HepG2 (cell line): ENCODE data around the gene CHD2. TPM values are rescaled to one million over a fixed set of nuclear protein-coding genes. Genes with fewer than 3 reads are reported as not detected.

ENCODE experiments used
- ATAC-seq: fragments of 200-7000 bp; cut with Tn5 transposase; 3 replicates; pipeline ENCODE4 v1.9.1; 2020; ENCODE audit warnings: mild to moderate bottlenecking, moderate library complexity
- BruUV-seq: library from RNA; stranded (reverse); fragments of 400-500 nt; replicated peaks from 2 replicates; lab custom pipeline; 2021; lab: Mats Ljungman, UMichigan
- CTCF ChIA-PET: fragments of 300-600 bp; formaldehyde crosslinking; extraction: SDS; loops from one replicate; lab custom pipeline; 2021; ENCODE audit warnings: low total read pairs, inconsistent platforms, low intra/inter-chr PET ratio; lab: Yijun Ruan, JAX
- POLR2A ChIA-PET: fragments of 350-600 bp; sonication (Branson Sonifier 250); formaldehyde crosslinking; loops from one replicate; lab custom pipeline; 2020; ENCODE audit warnings: antibody characterized with exemption, inconsistent platforms; lab: Yijun Ruan, JAX
- DNase-seq: peaks from one replicate; pipeline ENCODE4 v3.0.0-alpha.2; 2015; ENCODE audit warnings: low spot score
- FAIRE-seq: peaks from 3 replicates; lab custom pipeline; 2011; peaks lifted over from hg19 to GRCh38; lab: Jason Lieb, UNC
- H2AFZ ChIP-seq: one replicate; pipeline ENCODE4 v1.6.1; 2011; ENCODE audit warnings: low read length, inconsistent platforms
- H3K27ac ChIP-seq: fragments of 300-600 bp; 3 replicates; pipeline ENCODE4 v1.8.0; 2011; ENCODE audit warnings: mixed run types, mild to moderate bottlenecking, mixed read lengths, low read length, inconsistent platforms; ENCODE audit not compliant: insufficient read depth; ENCODE audit errors: extremely low read length
- H3K27me3 ChIP-seq, 2 experiments: fragments of 200-600 bp in 1 of 2; 2 replicates in 1 of 2; 3 replicates in 1 of 2; pipeline versions ENCODE4 v1.6.0 to v1.8.0; 2011; ENCODE audit warnings: low read length in 2 of 2, mild to moderate bottlenecking in 2 of 2, moderate library complexity in 2 of 2, inconsistent platforms in 1 of 2; ENCODE audit not compliant: insufficient read depth in 2 of 2, control insufficient read depth in 1 of 2
- H3K36me3 ChIP-seq, 2 experiments: fragments of 200-600 bp in 1 of 2; replicated peaks in 1 of 2; 2 replicates in 1 of 2; 3 replicates in 1 of 2; pipeline versions ENCODE4 v1.5.1 to v1.8.0; 2011; ENCODE audit warnings: low read length in 2 of 2, inconsistent platforms in 1 of 2; ENCODE audit not compliant: insufficient read depth in 2 of 2, control insufficient read depth in 1 of 2
- H3K4me1 ChIP-seq: 2 replicates; pipeline ENCODE4 v1.5.1; 2012; ENCODE audit warnings: low read length, inconsistent platforms; ENCODE audit not compliant: insufficient read depth
- H3K4me2 ChIP-seq: 2 replicates; pipeline ENCODE4 v1.6.0; 2011; ENCODE audit warnings: low read depth, low read length, inconsistent platforms
- H3K4me3 ChIP-seq, 3 experiments: fragments of 200-600 bp in 1 of 3; sonication (generic), shearing (Covaris generic) in 1 of 3; replicated peaks in 1 of 3; 2 replicates each; pipeline ENCODE4 v1.5.1; 2011 to 2016; ENCODE audit warnings: low read length in 3 of 3, inconsistent platforms in 2 of 3, low read depth in 2 of 3, mild to moderate bottlenecking in 2 of 3, control low read depth in 1 of 3, mixed read lengths in 1 of 3; ENCODE audit not compliant: insufficient read depth in 1 of 3
- H3K79me2 ChIP-seq: one replicate; pipeline ENCODE4 v1.6.1; 2011; ENCODE audit warnings: low read length, inconsistent platforms; ENCODE audit not compliant: insufficient read depth
- H3K9ac ChIP-seq: 2 replicates; pipeline ENCODE4 v1.6.0; 2011; ENCODE audit warnings: mild to moderate bottlenecking, low read depth, low read length, inconsistent platforms; ENCODE audit not compliant: insufficient read depth
- H3K9me3 ChIP-seq: 2 replicates; pipeline ENCODE4 v1.5.1; 2012; ENCODE audit warnings: mild to moderate bottlenecking, low read length
- H4K20me1 ChIP-seq: 2 replicates; pipeline ENCODE4 v1.6.0; 2011; ENCODE audit warnings: inconsistent platforms, mild to moderate bottlenecking, low read length, moderate library complexity; ENCODE audit not compliant: insufficient read depth
- GTF2F1 ChIP-seq: fragments of 150-350 bp; IDR thresholded peaks from 2 replicates; pipeline ENCODE4 v1.6.1; 2014; ENCODE audit warnings: low read length
- HIC2 ChIP-seq: sonication (generic); formaldehyde crosslinking; IDR thresholded peaks from 2 replicates; pipeline ENCODE4 v1.9.0; 2022; ENCODE audit warnings: low read depth, missing genetic modification reagents
- HMGXB3 ChIP-seq: sonication (generic); formaldehyde crosslinking; IDR thresholded peaks from 2 replicates; pipeline ENCODE4 v1.4.0; 2020; ENCODE audit warnings: missing genetic modification reagents, borderline replicate concordance
- NR1H2 ChIP-seq: sonication (generic); formaldehyde crosslinking; IDR thresholded peaks from 2 replicates; pipeline ENCODE4 v1.8.1; 2022; ENCODE audit warnings: low read depth, missing genetic modification reagents, borderline replicate concordance
- ZFP90 ChIP-seq: sonication (generic); formaldehyde crosslinking; IDR thresholded peaks from 2 replicates; pipeline ENCODE4 v1.8.0; 2022; ENCODE audit warnings: missing genetic modification reagents, mild to moderate bottlenecking, inconsistent platforms, borderline replicate concordance
- ZFY ChIP-seq: sonication (generic); formaldehyde crosslinking; IDR thresholded peaks from 2 replicates; pipeline ENCODE4 v1.4.0; 2020; ENCODE audit warnings: missing genetic modification reagents
- ZMYM2 ChIP-seq: sonication (generic); formaldehyde crosslinking; IDR thresholded peaks from 2 replicates; pipeline ENCODE4 v1.8.0; 2022; ENCODE audit warnings: mild to moderate bottlenecking, missing genetic modification reagents
- ZNF407 ChIP-seq: sonication (generic); formaldehyde crosslinking; IDR thresholded peaks from one replicate; pipeline ENCODE4 v1.5.1; 2020; ENCODE audit warnings: mild to moderate bottlenecking, missing genetic modification reagents; ENCODE audit errors: not compliant biosample characterization
- ZNF616 ChIP-seq: sonication (generic); formaldehyde crosslinking; IDR thresholded peaks from 2 replicates; pipeline ENCODE4 v1.5.0; 2020; ENCODE audit warnings: low read depth, mild to moderate bottlenecking, missing genetic modification reagents
- WGBS: methylation state at CpG from one replicate; pipeline ENCODE4 v1.1.6; 2017; ENCODE audit warnings: low lambda C conversion rate; 5-methylcytosine and 5-hydroxymethylcytosine counted together
- in situ Hi-C: cut with HindIII; loops from 2 replicates; pipeline ENCODE4 v1.10.0; 2017; ENCODE audit warnings: low pct_unique_long_range_greater_than_20kb; ENCODE audit not compliant: extremely low pct_ligation_motif_present
- intact Hi-C: fragments of 100-400 bp; cut with micrococcal nuclease; formaldehyde crosslinking; loops from one replicate; pipeline ENCODE4 v1.10.0; 2022; ENCODE audit not compliant: unreplicated experiment
- polyA plus RNA-seq, 8 experiments: library from polyadenylated mRNA; depleted of rRNA in 3 of 8; stranded (reverse) in 7 of 8; unstranded in 1 of 8; fragments of >200 nt; fragmentation: Illumina TruSeq in 4 of 8; extraction: Trizol in 4 of 8; gene quantifications; 2 replicates each; pipeline versions ENCODE4 v1.2.1 to v1.2.3, GENCODE V29; 2011 to 2016; ENCODE audit warnings: low read depth in 4 of 8, missing spikeins in 1 of 8, mixed read lengths in 1 of 8; ENCODE audit not compliant: insufficient read depth in 1 of 8
- total RNA-seq, 5 experiments: library from RNA; depleted of rRNA; stranded (reverse); fragments of >200 nt; fragmentation: Illumina TruSeq; extraction: Trizol; gene quantifications; 2 replicates each; pipeline ENCODE4 v1.2.3, GENCODE V29; 2016; ENCODE audit warnings: low read depth in 1 of 5

The CHD2 gene
- total and polyA plus RNA-seq, 2 of the 13 experiments (the other 11 are each of a cell fraction or from before 2014, with no cell fraction given): 54.0 to 54.1 TPM

GRCh38 chr15:92962914-92963313, 62.8 kb downstream of the CHD2 start:
- Histone ChIP-seq H3K36me3 (peaks cover 10 to 70% of the 10 kb centered on the region in 2 experiments; a peak in 4 of 5 replicates), H3K27me3 (no peaks in the 10 kb centered on the region), H3K4me1 (peaks cover 21% of the 10 kb centered on the region), H3K4me2 (no peak overlapping the region), H4K20me1 (peaks cover 8% of the 10 kb centered on the region), H3K79me2 (peaks cover 68% of the 10 kb centered on the region), H3K9me3 (no peaks in the 10 kb centered on the region), H3K27ac (no peak overlapping the region), H3K4me3 (no peak overlapping the region), H2AFZ (no peak overlapping the region), H3K9ac (no peak overlapping the region)
- intact Hi-C loops: loop anchor here (5.0 kb wide), 1 partner anchor 34 kb away; no protein-coding TSS in a partner anchor
- BruUV-seq: no TSS peak
- in situ Hi-C loops: no loop called here
- ChIA-PET CTCF (no interaction called here), POLR2A (no interaction called here)
- 97% methylated on average over 1 of the region's 1 CpG for WGBS
- DNase-seq: no peak
- ATAC-seq: no peak
- no peak for FAIRE-seq
- TF ChIP-seq ZMYM2 (CRISPR knock-in tag): no peak
- no peak for TF ChIP-seq ZNF407 (CRISPR knock-in tag)
- no peak for TF ChIP-seq ZNF616
- no peak for TF ChIP-seq ZFP90
- TF ChIP-seq GTF2F1: no peak
- TF ChIP-seq HMGXB3: no peak
- TF ChIP-seq HIC2 (CRISPR knock-in tag): no peak
- TF ChIP-seq ZFY (CRISPR knock-in tag): no peak
- TF ChIP-seq NR1H2 (CRISPR knock-in tag): no peak
